DOHH2 (cell line): Measurements from ENCODE around the gene PDE6G.

Experiments used
- H3F3A ChIP-seq: fragments of 200-600 bp; sonication (generic), shearing (Covaris generic); 2 replicates; pipeline ENCODE4 v1.6.0; 2016; ENCODE audit warnings: antibody characterized with exemption, mild to moderate bottlenecking; ENCODE audit not compliant: control insufficient read depth, insufficient read depth
- H3K27ac ChIP-seq: fragments of 200-600 bp; sonication (generic); 2 replicates; pipeline ENCODE4 v1.5.1; 2014; ENCODE audit warnings: low read depth, mild to moderate bottlenecking, low read length, moderate library complexity
- H3K27me3 ChIP-seq: fragments of 200-600 bp; sonication (generic); 2 replicates; pipeline ENCODE4 v1.6.1; 2014; ENCODE audit warnings: mild to moderate bottlenecking, low read length, mixed read lengths; ENCODE audit not compliant: control insufficient read depth
- H3K36me3 ChIP-seq: fragments of 200-600 bp; sonication (generic); 2 replicates; pipeline ENCODE4 v1.6.1; 2014; ENCODE audit warnings: mild to moderate bottlenecking, low read length, moderate library complexity, mixed read lengths; ENCODE audit not compliant: control insufficient read depth
- H3K4me1 ChIP-seq: fragments of 200-600 bp; sonication (generic); 2 replicates; pipeline ENCODE4 v1.6.1; 2014; ENCODE audit warnings: mild to moderate bottlenecking, low read length, mixed read lengths; ENCODE audit not compliant: control insufficient read depth
- H3K4me2 ChIP-seq: fragments of 200-600 bp; sonication (generic); 2 replicates; pipeline ENCODE4 v1.6.0; 2014; ENCODE audit warnings: mild to moderate bottlenecking, low read length, moderate library complexity
- H3K4me3 ChIP-seq: fragments of 200-600 bp; sonication (generic); 2 replicates; pipeline ENCODE4 v1.5.1; 2014; ENCODE audit warnings: mild to moderate bottlenecking, low read length, mixed read lengths
- H3K79me2 ChIP-seq: fragments of 200-600 bp; sonication (generic); 2 replicates; pipeline ENCODE4 v1.6.1; 2014; ENCODE audit warnings: mild to moderate bottlenecking, low read length, mixed read lengths; ENCODE audit not compliant: control insufficient read depth
- H3K9me2 ChIP-seq: fragments of 200-600 bp; sonication (generic); replicated peaks from 2 replicates; pipeline ENCODE4 v1.6.1; 2014; ENCODE audit warnings: mild to moderate bottlenecking, low read length, mixed read lengths; ENCODE audit not compliant: control insufficient read depth
- H3K9me3 ChIP-seq: fragments of 200-600 bp; sonication (generic); 2 replicates; pipeline ENCODE4 v1.6.1; 2014; ENCODE audit warnings: antibody characterized with exemption, low read length, mixed read lengths; ENCODE audit not compliant: control insufficient read depth, insufficient read depth
- H4K20me1 ChIP-seq: fragments of 200-600 bp; sonication (generic); 2 replicates; pipeline ENCODE4 v1.6.0; 2014; ENCODE audit warnings: low read depth, mild to moderate bottlenecking, antibody characterized with exemption, low read length, moderate library complexity; ENCODE audit not compliant: control insufficient read depth, insufficient read depth
- CTCF ChIP-seq: fragments of 200-600 bp; sonication (generic); IDR thresholded peaks from one replicate; pipeline ENCODE4 v1.5.1; 2014; ENCODE audit warnings: antibody characterized with exemption, mild to moderate bottlenecking, low read depth, low read length; ENCODE audit not compliant: poor library complexity, severe bottlenecking
- EZH2phosphoT487 ChIP-seq: fragments of 200-600 bp; sonication (generic); IDR thresholded peaks from 2 replicates; pipeline ENCODE4 v1.6.1; 2017; ENCODE audit warnings: borderline replicate concordance, mild to moderate bottlenecking, antibody characterized with exemption, low read length, moderate library complexity, mixed read lengths

Gene PDE6G

GRCh38 chr17:81681672-81682071, 25.3 kb upstream of the PDE6G start:
- H3K4me2 ChIP-seq, result no peak overlapping the region
- H4K20me1 ChIP-seq, result peaks cover 19% of the 10 kb centered on the region; the same call in 1 of the 2 replicates
- no peaks in the 10 kb centered on the region for H3K9me3 ChIP-seq
- no peaks in the 10 kb centered on the region for H3K27me3 ChIP-seq
- no peaks in the 10 kb centered on the region for H3K9me2 ChIP-seq
- H3K79me2 ChIP-seq, result peaks cover 51% of the 10 kb centered on the region
- H3K27ac ChIP-seq, result no peak overlapping the region
- H3F3A ChIP-seq, result no peaks in the 10 kb centered on the region
- TF ChIP-seq CTCF, result no peak
- TF ChIP-seq EZH2phosphoT487, result no peak
- peaks cover 22% of the 10 kb centered on the region for H3K4me1 ChIP-seq
- no peak overlapping the region for H3K4me3 ChIP-seq
- H3K36me3 ChIP-seq, result peaks cover 40% of the 10 kb centered on the region

DNA sequence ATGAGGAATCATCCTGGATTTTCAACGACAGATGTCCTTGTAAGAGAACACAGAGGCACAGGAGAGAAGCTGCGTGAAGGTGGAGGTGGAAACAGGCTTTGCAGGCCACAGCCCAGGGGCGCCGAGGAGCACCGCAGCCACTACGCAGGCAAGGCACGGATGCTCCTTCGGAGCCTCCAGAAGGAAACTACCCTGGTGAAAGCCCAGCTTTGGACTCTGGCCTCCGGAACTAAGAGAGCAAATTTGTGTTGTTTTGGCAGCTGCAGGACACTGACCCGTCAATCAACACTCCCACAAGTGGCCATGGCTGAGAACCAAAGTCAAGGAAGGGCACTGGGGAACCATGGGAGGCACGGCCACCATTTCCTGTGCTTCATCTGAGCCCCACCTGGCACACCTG, 23.8 kb upstream of the PDE6G start:
- no peaks in the 10 kb centered on the region for H3K27me3 ChIP-seq
- H4K20me1 ChIP-seq, result peaks cover 12% of the 10 kb centered on the region; the same call in 1 of the 2 replicates
- peaks cover 5% of the 10 kb centered on the region for H3F3A ChIP-seq
- TF ChIP-seq EZH2phosphoT487 (no peak), CTCF (no peak)
- H3K27ac ChIP-seq, result no peak overlapping the region
- H3K36me3 ChIP-seq, result peaks cover 30% of the 10 kb centered on the region
- no peak overlapping the region for H3K4me3 ChIP-seq
- no peaks in the 10 kb centered on the region for H3K9me2 ChIP-seq
- peaks cover 36% of the 10 kb centered on the region for H3K79me2 ChIP-seq
- peaks cover 15% of the 10 kb centered on the region for H3K4me1 ChIP-seq
- H3K4me2 ChIP-seq, result no peak overlapping the region
- H3K9me3 ChIP-seq, result no peaks in the 10 kb centered on the region

GRCh38 chr17:81676906-81677305, 20.6 kb upstream of the PDE6G start:
- no peaks in the 10 kb centered on the region for H3K4me1 ChIP-seq
- no peak overlapping the region for H3K27ac ChIP-seq
- H3K27me3 ChIP-seq, result no peaks in the 10 kb centered on the region
- H3K9me3 ChIP-seq, result no peaks in the 10 kb centered on the region
- H3K4me2 ChIP-seq, result no peak overlapping the region
- peaks cover 6% of the 10 kb centered on the region for H3K79me2 ChIP-seq
- peaks cover 43% of the 10 kb centered on the region for H3K36me3 ChIP-seq
- peaks cover 9% of the 10 kb centered on the region for H3F3A ChIP-seq
- H3K9me2 ChIP-seq, result no peaks in the 10 kb centered on the region
- 0 out of 2 replicates have a peak, but pooled peaks cover 3% of the 10 kb centered on the region for H4K20me1 ChIP-seq
- H3K4me3 ChIP-seq, result no peak overlapping the region
- TF ChIP-seq CTCF, result no peak
- no peak for TF ChIP-seq EZH2phosphoT487
